DMS53 (cell line): ENCODE results near the gene MUC6.

Experiments
- DNase-seq: peaks from one replicate; lab custom pipeline; 2025; lab: John Stamatoyannopoulos, UW

MUC6 gene

DNA sequence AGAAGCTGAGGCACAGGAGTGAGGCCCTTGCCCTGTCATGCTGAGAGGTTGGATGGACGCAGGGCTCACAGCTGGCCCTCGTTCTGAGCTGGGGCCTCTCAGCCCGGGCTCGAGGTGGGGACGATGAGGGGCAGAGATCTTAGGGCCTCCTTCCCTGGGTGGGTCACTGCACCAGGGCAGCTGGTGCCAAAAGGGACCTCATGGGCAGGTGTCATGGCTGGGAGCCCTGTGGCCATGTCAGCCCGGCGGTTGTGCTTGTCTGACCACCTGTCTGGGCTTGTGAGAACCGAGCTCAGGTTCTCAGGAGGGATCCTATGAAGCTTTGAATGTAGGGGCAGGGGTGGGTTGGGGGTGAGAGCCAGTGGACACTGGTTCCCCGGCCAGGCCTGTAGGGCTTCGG, 1.8 kb upstream of the MUC6 start:
- no peak for DNase-seq

DNA sequence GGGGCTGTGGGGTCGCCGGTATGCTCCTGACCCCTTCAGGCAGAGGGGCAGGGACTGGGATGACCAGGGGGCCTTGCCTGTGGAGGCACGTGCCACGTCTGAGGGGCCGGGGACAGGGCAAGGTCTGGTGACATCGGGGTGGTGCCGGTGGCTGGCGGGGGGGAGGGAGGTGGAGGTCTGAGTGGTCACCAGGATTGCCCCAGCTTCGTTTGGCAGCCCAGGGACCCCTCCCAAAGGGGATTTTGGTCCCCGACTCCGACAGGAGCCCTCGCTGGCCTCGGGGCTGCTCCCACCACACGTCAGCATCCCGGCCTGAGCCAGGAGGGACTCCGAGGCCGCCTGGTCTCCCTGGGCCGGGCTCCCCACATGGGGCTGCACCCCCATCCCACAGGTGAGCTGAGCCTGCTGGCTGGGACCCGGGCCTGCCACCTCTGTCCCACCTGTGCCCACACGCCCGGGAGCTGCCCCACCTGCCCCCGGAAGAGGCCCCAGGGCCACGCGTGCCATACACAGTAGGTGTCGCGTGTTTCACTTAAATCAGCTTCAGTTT, 1.1 kb upstream of the MUC6 start:
- DNase-seq, result no peak

DNA sequence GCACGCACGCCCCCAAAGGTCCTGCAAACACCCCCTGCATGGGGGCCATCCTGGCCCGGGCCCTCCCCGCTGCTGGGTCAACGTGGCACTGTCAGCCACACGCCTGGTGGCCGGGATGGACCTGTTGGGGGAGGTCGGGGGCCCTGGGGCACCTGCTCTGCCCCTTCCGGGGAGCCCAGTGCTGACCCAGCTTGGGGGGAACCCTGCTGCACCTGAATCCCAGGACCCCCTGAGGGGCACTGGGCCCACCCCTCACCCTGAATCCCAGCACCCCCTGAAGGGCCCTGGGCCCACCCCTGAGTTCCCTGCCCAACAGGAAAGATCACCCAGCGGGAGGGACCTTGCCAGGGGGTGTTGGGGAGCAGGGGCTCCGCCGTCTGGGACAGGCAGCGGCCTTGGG, 413 bp upstream of the MUC6 start:
- no peak for DNase-seq

GRCh38 chr11:1035577-1036283, 788 bp downstream of the MUC6 start:
- no peak for DNase-seq

DNA sequence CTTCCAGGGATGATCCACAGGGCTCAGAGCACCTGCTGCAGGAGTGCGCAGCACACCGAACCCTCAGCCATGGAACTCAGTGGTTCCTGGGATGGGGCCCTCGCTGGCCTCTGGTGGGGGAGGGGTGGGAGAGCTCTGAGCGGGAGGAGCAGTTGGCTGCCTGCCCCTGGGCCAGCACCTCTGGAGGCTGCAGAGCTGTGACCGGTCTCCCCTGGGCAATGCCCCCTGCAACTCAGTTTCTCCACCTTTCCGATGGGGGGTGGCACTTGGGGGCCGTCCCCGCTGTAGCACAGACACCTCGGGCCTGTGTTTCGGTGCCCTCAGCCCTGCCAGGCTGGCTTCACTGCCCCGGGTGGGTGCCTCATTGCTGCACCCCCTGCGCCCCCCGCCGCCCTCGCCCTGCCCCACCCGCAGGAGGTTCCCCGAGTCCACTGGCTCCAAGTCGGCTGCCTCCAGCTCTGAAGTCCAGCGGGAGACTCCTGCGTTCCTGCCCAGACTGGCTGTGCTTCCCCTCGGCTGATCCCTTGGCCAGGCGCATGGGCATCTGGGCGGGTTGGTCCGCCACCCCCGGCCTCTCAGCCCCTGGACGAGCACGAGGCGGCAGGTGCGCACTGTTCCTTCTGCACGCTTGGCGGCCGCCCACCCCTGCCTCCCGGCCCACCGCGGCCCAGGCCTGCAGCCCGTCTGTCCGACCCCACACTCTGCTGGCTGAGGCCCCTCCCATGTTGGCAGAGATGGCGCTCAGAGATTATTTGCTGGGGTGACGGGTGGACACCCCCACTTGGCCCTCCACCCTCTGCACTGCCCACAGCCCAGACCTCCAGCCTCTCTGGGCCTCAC, 1.8 kb downstream of the MUC6 start:
- DNase-seq, result peak; percentile 40

DNA sequence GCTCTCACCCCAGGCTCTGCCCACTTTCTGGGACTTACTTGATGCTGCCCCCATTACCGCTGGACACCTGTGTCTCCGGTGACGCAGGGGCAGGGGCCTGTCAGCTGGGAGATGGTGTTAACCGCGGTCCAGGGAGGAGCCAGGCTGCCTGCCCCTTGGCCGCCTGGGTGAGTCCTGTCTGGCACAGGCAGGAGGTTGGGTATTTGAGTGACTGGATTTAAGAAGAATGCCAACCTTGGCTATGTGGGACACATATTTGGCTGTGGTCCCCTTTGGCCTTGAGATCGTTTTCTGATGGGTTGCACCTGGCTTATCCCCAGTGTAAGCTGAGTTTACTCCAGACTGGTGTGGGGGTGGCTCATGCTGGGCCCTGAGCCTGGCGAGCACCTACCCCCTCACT, 2.5 kb downstream of the MUC6 start:
- DNase-seq, result no peak

DNA sequence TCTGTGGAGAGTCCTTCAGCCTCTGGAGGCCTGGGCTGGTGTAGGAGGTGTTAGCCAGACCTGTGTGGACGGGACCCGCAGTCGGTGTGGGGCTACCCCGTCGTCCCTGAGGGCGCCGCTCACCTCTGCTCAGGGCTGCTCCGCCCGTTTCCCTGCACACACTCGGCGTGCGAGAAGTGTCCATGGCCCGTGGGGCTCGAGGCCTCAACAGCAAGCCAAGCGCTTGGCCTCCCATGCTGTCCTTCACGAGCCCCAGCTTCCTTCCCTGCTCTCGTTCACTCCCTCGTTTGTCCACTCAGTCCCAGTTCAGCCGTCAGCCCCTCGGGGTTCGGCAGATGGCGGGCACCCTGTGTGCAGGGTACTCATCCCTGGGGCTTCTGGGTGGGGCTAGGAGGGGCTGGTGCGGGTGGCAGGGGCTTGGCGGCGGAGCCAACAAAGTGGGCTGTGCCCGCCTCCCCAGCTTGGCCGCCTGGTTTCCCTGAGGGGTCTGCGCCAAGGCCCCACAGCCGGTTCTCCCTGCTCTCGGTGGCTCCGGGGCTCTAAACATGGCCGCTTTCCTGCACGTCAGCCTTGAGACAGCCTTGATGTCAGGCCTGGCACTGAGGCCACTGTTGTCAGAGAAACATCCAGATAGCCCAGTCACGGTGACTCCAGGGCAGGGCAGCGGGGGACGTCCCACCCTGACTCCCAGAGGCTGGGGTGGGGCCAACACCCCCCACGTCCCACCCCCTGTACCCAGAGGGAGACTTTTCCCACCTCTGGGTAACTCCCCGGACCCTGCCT, 3.3 kb downstream of the MUC6 start:
- DNase-seq, result no peak

DNA sequence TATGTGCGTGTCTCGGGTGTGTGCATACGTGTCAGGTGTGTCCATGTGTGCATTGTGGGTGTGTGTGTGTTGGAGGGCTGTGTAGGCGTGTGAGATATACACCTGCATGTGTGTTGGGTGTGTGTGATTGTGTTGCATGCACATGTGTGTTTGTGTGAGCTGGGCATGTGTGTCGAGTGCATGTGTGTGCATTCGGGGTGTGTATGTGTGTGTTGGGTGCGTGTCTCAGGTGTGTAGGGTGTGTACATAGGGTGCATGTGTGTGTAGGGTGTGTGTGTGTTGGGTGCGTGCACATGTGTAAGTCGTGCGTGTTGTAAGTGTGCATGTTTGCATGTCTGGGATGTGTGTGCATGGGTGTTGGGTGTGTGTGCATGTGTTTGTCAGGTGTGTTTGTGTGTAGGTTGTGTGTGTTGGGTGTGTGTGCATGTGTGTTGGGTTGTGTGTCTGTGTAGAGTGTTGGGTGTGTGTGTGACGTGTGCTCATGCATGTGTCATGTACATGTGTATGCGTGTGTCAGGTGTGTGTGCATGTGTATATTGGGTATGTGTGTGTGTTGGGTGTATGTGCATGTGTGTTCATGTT, 4.1 kb downstream of the MUC6 start:
- DNase-seq, result no peak

DNA sequence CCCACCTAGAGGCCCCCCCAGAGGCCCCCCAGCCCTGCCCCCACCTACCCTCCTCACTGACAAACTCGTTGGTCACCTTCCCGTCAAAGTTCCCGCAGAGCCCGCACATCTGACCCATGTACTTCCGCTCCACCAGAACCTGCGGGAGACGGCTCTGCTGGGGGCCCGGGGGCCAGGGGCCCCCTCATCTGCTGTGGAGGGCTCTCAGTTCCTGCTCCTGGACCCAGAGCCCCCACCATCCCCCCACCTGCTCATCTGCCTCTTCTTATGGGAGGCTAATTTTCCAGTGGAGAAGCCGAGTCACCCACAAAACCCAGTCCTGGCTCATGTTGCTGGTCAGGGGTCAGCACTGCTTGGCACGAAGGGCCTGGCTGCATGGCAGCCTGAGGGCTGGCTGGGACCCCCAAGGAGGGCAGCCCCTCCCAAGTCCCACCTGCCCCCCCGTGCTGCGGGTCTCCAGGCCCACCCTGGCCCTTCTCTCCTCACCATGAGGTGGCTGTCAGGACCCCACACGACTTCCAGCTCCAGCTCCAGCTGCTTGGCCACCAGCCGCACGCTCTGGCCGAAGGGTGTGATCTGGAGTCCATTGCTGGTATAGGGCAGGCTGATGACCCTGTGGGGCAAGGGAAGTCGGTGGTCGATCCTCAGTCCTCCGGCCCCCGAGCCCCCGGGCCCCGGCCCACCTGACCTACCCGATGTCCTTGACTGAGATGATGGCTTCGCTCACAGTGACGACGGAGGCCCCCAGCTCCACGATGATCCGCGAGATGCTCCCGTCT, 5.2 kb downstream of the MUC6 start:
- no peak for DNase-seq

DNA sequence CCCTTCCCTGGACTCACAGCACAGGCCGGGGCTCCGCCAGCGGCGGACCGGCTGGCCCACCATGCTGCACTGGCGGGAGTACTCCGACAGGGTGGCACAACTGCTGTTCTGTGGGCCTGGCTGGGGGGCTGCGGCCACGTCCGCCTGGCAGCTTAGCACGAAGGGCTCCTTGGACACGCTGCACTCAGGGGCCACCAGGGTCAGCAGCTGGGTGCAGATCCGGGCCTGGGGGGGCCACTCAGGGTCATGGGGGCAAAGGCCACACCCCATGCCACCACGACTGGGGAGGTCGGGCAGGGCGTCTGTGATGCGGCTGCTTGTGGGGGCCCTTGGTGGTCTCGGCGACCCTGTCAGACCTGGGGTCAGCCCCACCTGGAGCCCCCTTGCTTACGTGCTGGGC, 6.0 kb downstream of the MUC6 start:
- DNase-seq, result no peak

- DNase-seq, result no peak
These were observed 6.4 kb downstream of the MUC6 start for GRCh38 chr11:1030086-1030485.

GRCh38 chr11:1029654-1030053, 6.9 kb downstream of the MUC6 start:
- DNase-seq, result peak; percentile 46

- DNase-seq, result no peak
These were observed 7.5 kb downstream of the MUC6 start for GRCh38 chr11:1029051-1029450.

GRCh38 chr11:1028616-1029015, 7.9 kb downstream of the MUC6 start:
- DNase-seq, result no peak

- no peak for DNase-seq
These were observed 8.3 kb downstream of the MUC6 start for GRCh38 chr11:1028291-1028540.

- DNase-seq, result no peak
These were observed 8.8 kb downstream of the MUC6 start for GRCh38 chr11:1027483-1028290.

GRCh38 chr11:1026641-1027482, 9.7 kb downstream of the MUC6 start:
- no peak for DNase-seq

GRCh38 chr11:1026163-1026450, 10.4 kb downstream of the MUC6 start:
- no peak for DNase-seq

DNA sequence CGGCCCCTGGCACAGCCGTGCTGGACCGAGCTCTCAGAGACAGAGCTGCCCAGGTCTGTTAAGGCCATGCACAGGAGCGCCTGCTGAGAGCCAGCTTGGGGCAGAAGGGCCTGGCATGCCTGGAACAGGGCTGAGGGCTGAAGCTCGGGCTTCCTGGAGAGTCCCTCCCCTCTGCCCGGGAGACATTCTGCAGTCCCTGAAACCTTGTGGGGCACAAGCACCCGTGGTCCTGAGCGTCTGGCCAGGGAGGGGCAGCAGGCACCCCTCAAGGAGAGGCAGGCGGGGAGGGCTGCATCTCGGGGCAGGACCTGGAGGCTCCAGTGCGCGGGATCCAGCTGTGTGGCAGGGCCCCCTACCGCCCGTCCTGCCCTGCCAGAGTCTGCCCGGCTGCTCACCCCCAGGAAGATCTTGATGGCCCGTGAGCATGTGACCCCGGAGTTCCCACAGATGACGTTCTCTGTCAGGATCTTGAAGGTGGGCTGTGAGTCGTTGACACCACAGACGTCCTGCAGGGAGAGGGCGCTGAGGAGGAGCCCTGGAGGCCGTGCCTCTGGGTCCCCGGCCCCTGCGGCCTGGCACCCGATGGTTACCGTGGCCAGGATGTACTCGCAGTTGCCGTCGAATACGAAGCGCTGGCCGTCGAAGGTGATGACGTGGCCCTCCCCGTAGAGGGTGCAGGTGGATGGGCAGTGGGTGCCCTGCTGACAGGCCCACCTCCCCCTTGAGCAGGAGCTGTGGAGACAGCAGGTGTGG, 10.9 kb downstream of the MUC6 start:
- DNase-seq, result no peak
